GM19468 (cell line): Measurements from ENCODE around the gene CALCA.

Experiments used
- ATAC-seq: cut with Tn5 transposase; IDR thresholded peaks from one replicate; pipeline ENCODE4 v1.9.1; 2021; ENCODE audit warnings: mild to moderate bottlenecking, moderate library complexity, moderate number of reproducible peaks; ENCODE audit not compliant: unreplicated experiment; ENCODE audit errors: extremely low read depth

Gene CALCA

DNA sequence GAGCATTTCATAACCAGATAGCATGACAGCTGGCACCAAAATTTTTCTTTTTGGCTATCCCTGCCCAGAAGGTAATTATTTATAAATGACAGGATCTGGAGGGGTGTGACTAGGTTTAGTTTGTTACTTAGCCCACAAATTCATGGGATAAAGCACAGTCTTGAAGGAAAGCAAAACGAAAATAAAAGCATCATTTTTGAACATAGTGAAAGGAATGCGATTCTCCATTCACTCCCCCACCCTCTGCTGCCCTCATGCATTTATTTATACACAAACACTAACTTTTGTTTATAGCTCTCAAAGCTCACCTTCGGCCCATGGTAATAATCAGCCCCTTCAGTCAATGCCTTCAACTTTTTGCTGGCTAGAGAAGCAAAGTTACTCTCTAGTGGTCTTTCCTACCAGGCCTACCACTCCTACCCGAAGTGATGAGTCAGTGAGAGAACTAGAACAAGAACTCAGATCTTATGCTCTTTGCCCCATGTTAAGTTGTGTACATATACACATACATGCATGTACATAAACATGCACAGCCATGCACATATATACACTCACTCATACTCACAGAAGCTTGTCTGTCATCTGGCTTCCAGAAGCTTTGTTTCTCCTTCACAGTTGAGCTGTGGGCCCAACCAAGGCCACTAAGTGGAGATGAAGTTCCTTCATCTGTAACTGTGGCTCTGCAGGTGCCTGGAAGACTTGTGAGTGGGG is 22.6 kb downstream of the CALCA start:
- ATAC-seq, result no peak

DNA sequence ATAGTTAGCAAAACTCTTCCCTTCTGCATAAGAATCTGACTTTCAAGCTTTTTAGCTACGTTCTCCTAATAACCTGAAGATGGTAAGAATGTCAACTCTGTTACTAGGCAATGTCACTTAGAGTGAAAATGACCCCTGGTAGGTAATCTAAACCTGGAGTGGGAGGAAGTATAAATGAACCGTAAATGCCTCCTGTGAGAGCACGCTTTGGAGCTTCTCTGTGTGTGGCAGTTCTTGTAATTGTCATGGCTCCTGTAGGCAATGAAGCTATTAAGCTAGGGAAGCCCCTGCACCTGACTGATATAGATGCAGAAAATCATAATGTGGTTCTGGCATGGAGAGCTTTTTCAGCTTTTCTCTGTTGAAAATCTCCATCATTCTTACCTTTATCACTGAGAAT is 29.4 kb downstream of the CALCA start:
- ATAC-seq, result no peak

DNA sequence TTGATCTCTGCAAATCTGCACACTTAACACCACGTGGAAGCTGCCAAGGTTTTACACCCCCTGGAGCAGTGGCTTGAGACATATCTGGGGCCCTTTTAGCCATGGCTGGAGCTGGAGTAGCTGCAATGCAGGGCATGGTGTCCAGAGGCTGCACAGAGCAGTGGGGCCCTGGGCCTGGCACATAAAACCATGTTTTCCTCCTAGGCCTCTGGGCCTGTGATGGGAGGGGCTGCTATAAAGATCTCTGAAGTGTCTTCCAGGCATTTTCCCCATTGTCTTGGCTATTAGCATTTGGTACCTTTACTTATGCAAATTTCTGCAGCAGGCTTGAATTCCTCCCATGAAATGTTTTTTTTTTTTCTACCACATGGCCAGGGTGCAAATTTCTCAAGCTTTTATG is 33.2 kb downstream of the CALCA start:
- no peak for ATAC-seq

GRCh38 chr11:14934641-14935351 is 37.4 kb downstream of the CALCA start:
- ATAC-seq, result no peak

DNA sequence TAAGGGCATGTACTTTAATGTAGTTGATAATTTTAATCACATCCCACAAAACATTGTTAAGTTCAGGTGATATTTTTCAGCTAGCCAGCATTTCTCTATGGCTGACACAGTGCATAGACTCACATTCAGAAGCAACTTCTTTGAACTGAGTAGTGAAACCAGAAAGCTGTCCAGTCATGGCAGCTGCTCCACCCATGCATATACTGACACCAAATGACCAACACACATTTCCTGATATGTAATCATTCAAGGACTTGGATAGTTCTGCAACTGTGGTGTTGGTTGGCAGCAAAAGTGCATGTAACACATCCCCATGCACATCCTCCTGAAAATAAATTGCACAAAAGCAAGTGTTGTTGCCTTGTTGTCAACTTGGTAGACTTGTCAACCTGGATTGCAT is 39.7 kb downstream of the CALCA start:
- no peak for ATAC-seq

GRCh38 chr11:14930369-14930768 is 41.8 kb downstream of the CALCA start:
- no peak for ATAC-seq

- ATAC-seq, result no peak
These were observed 45.0 kb downstream of the CALCA start for GRCh38 chr11:14927146-14927545.

GRCh38 chr11:14924318-14924717 is 47.8 kb downstream of the CALCA start:
- ATAC-seq, result no peak
